ENCODE data around the gene SPAG17.

SPAG17 gene

DNA sequence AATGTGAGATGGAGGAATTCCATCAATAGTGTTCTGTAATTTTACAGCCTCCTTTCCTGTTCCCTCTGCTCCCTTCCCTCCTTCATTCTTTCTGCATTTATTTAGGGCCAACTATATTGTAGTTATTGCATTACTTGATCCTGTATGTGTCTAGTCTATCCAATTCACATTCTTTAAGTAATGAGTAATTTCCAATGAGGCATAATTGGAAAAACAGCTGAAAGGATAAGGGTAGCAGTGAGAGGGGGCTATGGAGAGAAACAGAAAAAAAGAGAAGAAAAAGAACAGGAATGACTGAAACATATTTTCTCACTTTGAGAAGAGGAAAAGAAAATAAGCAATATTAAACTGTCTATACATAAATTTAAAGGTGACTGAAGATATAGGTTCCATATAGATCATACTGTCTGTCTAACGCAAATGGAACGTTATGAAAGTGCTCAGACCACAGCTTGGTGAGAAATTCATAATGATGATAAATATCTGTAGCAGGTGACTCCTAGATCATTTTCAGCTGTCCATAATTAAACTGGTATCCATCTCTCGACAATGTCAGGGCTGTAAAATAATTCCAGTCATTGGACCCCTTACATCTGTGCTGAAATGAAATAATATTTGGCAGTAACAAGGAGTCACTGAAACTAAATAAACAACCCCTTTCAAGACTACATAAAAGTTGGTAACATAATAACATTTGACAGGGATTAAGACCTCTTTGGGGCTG is 61.8 kb downstream of the SPAG17 start:
- WGBS, 2 experiments (ENCODE audit: insufficient coverage in 2 of 2) = 100% methylated on average over 2 of the region's 3 CpGs; no CpG with 5 or more reads in 1 of the 2 experiments
- Histone ChIP-seq H3K9me3 (ENCODE audit: control insufficient read depth, low read length) (no peaks in the 10 kb centered on the region), H3K36me3 (ENCODE audit: control insufficient read depth, insufficient read depth, low read length) (no peaks in the 10 kb centered on the region), H3K4me1 (ENCODE audit: control insufficient read depth, insufficient read depth, low read length, poor library complexity, severe bottlenecking) (no peaks in the 10 kb centered on the region), H3K4me3 (ENCODE audit: extremely low read depth, insufficient read depth, low read length, poor library complexity, severe bottlenecking) (no peak overlapping the region), H3K27ac (ENCODE audit: low read depth, low read length, severe bottlenecking) (no peak overlapping the region)

DNA sequence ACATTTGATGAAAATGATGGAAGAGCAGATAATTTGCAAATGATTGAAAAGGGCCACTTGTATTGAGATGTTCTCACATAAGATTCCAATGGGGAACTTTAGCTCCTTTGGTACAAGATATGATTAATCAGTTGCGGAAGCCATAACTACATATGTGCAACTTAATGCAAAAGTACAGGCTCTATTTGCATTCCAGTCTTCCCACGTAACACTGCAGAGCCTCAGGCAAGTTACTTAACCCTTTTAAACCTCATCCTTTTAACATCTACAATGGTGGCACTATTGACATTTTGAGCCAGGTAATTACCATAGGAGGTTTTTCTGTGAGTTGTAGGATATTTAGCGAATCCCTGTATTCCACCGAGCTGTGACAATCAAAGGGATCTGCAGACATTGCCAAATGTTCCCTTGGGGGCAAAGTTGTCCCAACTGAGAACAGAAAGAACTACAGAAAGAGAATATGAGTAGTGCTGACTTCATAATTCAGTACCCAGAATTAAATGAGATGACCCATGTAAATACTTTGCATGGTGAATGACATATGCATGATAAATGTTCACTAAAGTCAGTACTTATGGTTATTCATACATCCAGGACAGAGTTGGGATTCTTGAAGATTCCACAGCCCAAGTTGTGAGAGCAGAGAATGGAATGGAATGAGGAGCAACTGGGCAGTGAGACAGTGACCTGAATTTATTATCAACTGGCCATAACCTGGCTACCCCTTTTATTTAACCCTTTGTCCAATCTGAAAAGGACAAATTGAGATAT is 62.6 kb downstream of the SPAG17 start:
- no peak overlapping the region for H3K27ac ChIP-seq (ENCODE audit: low read depth, low read length, severe bottlenecking)
- WGBS, 2 experiments (ENCODE audit: insufficient coverage in 2 of 2) = 83 to 93% methylated on average over 3 to 4 of the region's 4 CpGs
- no peaks in the 10 kb centered on the region for H3K36me3 ChIP-seq (ENCODE audit: control insufficient read depth, insufficient read depth, low read length)
- no peaks in the 10 kb centered on the region for H3K9me3 ChIP-seq (ENCODE audit: control insufficient read depth, low read length)
- no peaks in the 10 kb centered on the region for H3K4me1 ChIP-seq (ENCODE audit: control insufficient read depth, insufficient read depth, low read length, poor library complexity, severe bottlenecking)
- no peak overlapping the region for H3K4me3 ChIP-seq (ENCODE audit: extremely low read depth, insufficient read depth, low read length, poor library complexity, severe bottlenecking)

DNA sequence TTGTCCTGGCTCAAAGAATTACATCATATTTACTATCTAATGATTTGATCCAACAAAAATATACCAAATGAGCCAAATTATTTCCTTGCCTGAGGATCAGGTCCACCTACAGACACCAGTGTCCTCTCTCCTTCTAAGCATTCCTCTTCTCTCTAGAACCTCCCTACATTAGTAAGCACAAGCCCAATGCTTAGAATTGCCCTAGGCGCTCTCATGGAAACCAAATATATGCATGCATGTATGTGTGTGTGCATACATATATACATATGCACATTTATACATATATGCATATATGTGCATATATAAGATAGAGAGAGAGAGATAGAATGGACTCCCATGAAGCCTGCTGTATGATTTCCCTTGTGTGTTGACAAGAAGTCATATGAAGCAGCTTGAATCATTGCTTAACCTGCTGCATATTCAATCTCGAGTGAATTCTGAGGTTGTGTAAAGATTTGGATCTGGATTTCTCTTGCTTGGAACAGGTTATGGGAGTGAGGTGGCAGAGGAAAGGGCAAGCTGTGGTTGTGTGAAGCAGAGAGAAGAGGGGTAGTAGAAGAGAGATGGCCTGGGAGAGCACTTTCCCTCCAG is 66.1 kb downstream of the SPAG17 start:
- 100% methylated on average over 1 of the region's 2 CpGs for WGBS, 2 experiments (ENCODE audit: insufficient coverage in 2 of 2)

DNA sequence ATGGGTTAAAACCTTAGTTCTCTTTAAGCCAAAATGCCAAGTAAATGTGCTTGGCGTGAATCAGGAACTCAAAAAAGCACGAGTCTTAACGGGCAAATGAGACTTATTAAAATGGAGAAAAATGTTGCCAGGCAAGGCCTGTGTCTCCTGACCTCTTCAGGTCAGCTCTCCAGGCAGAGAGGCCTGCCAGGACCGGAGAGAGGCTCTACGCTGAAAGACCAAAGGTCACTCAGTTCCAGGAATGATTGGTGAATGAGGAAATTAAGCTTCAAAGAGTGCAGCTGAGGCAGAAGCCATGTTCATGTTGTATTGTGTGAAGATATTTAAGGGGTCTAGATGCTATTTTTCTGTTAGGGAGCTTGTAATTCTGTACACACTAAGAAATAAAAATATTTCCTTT is 66.6 kb downstream of the SPAG17 start:
- H3K9me3 ChIP-seq (ENCODE audit: control insufficient read depth, low read length) = no peaks in the 10 kb centered on the region
- no peak overlapping the region for H3K4me3 ChIP-seq (ENCODE audit: extremely low read depth, insufficient read depth, low read length, poor library complexity, severe bottlenecking)
- no peaks in the 10 kb centered on the region for H3K36me3 ChIP-seq (ENCODE audit: control insufficient read depth, insufficient read depth, low read length)
- 73 to 76% methylated on average over 4 to 5 of the region's 5 CpGs for WGBS, 2 experiments (ENCODE audit: insufficient coverage in 2 of 2)
- H3K4me1 ChIP-seq (ENCODE audit: control insufficient read depth, insufficient read depth, low read length, poor library complexity, severe bottlenecking) = no peaks in the 10 kb centered on the region
- H3K27ac ChIP-seq (ENCODE audit: low read depth, low read length, severe bottlenecking) = no peak overlapping the region

More for the DNA sequence above, 66.1 kb downstream of the SPAG17 start:
- no peak overlapping the region for H3K27ac ChIP-seq (ENCODE audit: low read depth, low read length, severe bottlenecking)
- H3K36me3 ChIP-seq (ENCODE audit: control insufficient read depth, insufficient read depth, low read length) = no peaks in the 10 kb centered on the region
- H3K4me1 ChIP-seq (ENCODE audit: control insufficient read depth, insufficient read depth, low read length, poor library complexity, severe bottlenecking) = no peaks in the 10 kb centered on the region
- no peaks in the 10 kb centered on the region for H3K9me3 ChIP-seq (ENCODE audit: control insufficient read depth, low read length)
- H3K4me3 ChIP-seq (ENCODE audit: extremely low read depth, insufficient read depth, low read length, poor library complexity, severe bottlenecking) = no peak overlapping the region

DNA sequence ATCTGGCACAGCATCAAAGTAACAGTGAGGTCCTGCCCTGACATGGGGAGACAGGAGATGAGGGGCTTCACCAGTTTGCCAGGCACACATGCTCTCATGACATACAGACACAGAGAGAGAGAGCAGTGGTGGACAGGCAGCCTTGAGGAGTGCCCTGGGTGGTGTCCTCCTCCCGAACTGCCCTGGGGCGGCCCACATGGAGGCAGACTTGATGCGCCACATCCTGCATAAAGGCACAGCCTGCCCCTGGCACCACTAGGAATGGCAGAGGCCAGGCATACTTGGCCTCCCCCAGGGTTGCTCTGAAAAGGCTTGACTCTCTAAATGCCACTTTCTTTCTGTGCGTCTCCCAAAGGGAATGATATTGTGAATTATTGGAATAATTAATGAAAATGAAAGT is 67.5 kb downstream of the SPAG17 start:
- Histone ChIP-seq H3K4me1 (ENCODE audit: control insufficient read depth, insufficient read depth, low read length, poor library complexity, severe bottlenecking) (no peaks in the 10 kb centered on the region), H3K9me3 (ENCODE audit: control insufficient read depth, low read length) (no peaks in the 10 kb centered on the region), H3K27ac (ENCODE audit: low read depth, low read length, severe bottlenecking) (no peak overlapping the region), H3K36me3 (ENCODE audit: control insufficient read depth, insufficient read depth, low read length) (no peaks in the 10 kb centered on the region), H3K4me3 (ENCODE audit: extremely low read depth, insufficient read depth, low read length, poor library complexity, severe bottlenecking) (no peak overlapping the region)
- WGBS, 2 experiments (ENCODE audit: insufficient coverage in 2 of 2) = 89 to 90% methylated on average over 3 of the region's 4 CpGs

DNA sequence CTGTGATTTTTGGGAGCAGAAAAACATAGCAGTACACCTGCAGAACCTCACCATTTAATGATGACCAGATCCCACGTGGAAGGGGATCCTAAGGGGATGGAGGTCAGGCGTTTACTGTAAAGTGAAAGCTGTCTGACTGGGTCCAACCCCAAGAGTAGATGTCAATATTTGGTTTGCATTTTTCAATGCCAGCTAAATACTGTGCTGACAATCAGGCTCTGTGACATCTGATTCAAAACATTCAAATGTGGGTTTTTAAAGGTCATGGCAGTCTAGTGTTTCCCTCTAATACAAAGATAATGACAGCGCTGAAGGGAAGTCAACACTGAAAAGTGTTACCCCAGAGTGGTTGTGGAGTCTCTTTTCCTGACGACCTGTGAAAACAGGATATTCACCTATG is 68.1 kb downstream of the SPAG17 start:
- H3K27ac ChIP-seq (ENCODE audit: low read depth, low read length, severe bottlenecking) = no peak overlapping the region
- 83 to 93% methylated on average over 2 to 3 of the region's 4 CpGs for WGBS, 2 experiments (ENCODE audit: insufficient coverage in 2 of 2)

DNA sequence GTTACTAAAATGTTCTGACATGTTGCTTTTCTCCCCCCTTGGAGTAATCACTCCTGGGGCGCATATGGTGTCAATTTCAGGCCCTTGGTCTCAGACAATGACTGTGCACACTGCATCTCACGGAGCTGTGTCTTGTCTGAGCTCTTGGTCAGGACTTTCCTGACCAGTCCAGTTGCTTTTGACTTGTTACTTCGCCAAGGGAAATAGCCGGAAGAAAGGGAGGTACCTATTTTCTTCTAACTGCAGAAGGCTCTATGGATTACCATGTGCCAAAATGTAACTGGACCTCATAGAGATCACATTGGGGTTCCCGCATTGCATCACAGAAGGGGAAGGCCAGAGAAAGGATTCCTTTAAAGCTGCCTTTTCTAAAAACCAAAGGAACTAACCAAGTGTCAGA is 68.6 kb downstream of the SPAG17 start:
- 93% methylated on average over 3 of the region's 5 CpGs for WGBS, 2 experiments (ENCODE audit: insufficient coverage in 2 of 2)

More for the DNA sequence above, 68.1 kb downstream of the SPAG17 start:
- Histone ChIP-seq H3K4me1 (ENCODE audit: control insufficient read depth, insufficient read depth, low read length, poor library complexity, severe bottlenecking) (no peaks in the 10 kb centered on the region), H3K4me3 (ENCODE audit: extremely low read depth, insufficient read depth, low read length, poor library complexity, severe bottlenecking) (no peak overlapping the region), H3K9me3 (ENCODE audit: control insufficient read depth, low read length) (no peaks in the 10 kb centered on the region), H3K36me3 (ENCODE audit: control insufficient read depth, insufficient read depth, low read length) (no peaks in the 10 kb centered on the region)

DNA sequence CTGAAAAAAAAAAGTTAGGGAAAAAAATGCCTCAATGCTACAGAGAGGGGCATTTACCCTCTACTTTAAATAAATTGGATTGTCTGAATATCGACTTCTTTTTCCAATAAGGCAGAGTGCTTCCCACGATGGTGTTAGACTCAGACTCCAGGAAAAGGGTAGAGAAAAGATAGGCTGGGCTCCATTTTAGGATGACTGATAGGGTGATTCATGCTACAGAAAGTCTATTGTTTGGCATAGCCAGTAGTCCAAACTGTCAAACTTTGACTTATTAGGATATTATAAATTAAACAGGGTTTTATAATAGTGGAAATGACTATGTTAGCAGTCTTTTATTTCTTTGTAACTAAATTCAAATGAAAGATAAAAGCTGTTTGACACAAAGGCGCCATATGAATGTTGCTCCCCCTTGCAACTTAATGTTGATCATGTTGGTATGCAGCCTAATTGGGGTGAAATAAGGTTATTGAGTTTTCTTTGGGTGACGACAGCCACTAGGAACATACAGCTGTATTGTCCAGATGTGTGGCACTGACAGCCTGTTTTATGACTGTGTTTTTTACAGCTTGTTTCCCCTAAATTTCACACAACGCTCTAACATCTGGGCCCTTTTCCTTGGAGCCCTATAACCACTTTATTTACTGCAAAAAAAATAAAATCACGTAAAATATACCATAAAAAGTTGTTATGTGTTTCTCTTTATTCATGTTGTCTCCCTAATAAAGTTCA is 69.3 kb downstream of the SPAG17 start:
- Histone ChIP-seq H3K36me3 (ENCODE audit: control insufficient read depth, insufficient read depth, low read length) (no peaks in the 10 kb centered on the region), H3K9me3 (ENCODE audit: control insufficient read depth, low read length) (no peaks in the 10 kb centered on the region), H3K4me3 (ENCODE audit: extremely low read depth, insufficient read depth, low read length, poor library complexity, severe bottlenecking) (no peak overlapping the region), H3K27ac (ENCODE audit: low read depth, low read length, severe bottlenecking) (no peak overlapping the region), H3K4me1 (ENCODE audit: control insufficient read depth, insufficient read depth, low read length, poor library complexity, severe bottlenecking) (no peaks in the 10 kb centered on the region)
- 82 to 91% methylated on average over 3 to 4 of the region's 6 CpGs for WGBS, 2 experiments (ENCODE audit: insufficient coverage in 2 of 2)

More for the DNA sequence above, 68.6 kb downstream of the SPAG17 start:
- Histone ChIP-seq H3K4me1 (ENCODE audit: control insufficient read depth, insufficient read depth, low read length, poor library complexity, severe bottlenecking) (no peaks in the 10 kb centered on the region), H3K27ac (ENCODE audit: low read depth, low read length, severe bottlenecking) (no peak overlapping the region), H3K36me3 (ENCODE audit: control insufficient read depth, insufficient read depth, low read length) (no peaks in the 10 kb centered on the region), H3K9me3 (ENCODE audit: control insufficient read depth, low read length) (no peaks in the 10 kb centered on the region), H3K4me3 (ENCODE audit: extremely low read depth, insufficient read depth, low read length, poor library complexity, severe bottlenecking) (no peak overlapping the region)

DNA sequence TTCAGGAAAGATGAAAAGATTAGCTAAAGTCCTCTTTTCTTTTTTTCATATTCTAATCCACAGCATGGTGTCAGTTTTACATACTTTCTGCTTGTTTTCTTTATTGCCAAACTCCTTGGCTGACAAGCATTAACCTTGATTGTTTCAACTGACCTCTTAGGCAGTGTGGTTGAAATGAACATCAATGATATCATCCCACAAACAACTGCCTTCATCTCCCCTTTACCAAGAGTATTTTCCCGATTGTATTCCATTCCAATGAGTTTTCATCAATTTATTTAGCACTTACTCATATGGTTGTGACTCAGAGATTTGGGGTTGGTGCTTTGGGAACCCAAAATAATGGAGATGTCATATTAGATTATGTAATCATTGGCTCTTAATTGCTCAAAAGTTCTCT is 71.8 kb downstream of the SPAG17 start:
- H3K4me3 ChIP-seq (ENCODE audit: extremely low read depth, insufficient read depth, low read length, poor library complexity, severe bottlenecking) = no peak overlapping the region
- no peaks in the 10 kb centered on the region for H3K36me3 ChIP-seq (ENCODE audit: control insufficient read depth, insufficient read depth, low read length)
- no peak overlapping the region for H3K27ac ChIP-seq (ENCODE audit: low read depth, low read length, severe bottlenecking)
- no peaks in the 10 kb centered on the region for H3K4me1 ChIP-seq (ENCODE audit: control insufficient read depth, insufficient read depth, low read length, poor library complexity, severe bottlenecking)
- no peaks in the 10 kb centered on the region for H3K9me3 ChIP-seq (ENCODE audit: control insufficient read depth, low read length)
- WGBS, 2 experiments (ENCODE audit: insufficient coverage in 2 of 2) = no CpG with 5 or more reads among the region's 1 CpG

DNA sequence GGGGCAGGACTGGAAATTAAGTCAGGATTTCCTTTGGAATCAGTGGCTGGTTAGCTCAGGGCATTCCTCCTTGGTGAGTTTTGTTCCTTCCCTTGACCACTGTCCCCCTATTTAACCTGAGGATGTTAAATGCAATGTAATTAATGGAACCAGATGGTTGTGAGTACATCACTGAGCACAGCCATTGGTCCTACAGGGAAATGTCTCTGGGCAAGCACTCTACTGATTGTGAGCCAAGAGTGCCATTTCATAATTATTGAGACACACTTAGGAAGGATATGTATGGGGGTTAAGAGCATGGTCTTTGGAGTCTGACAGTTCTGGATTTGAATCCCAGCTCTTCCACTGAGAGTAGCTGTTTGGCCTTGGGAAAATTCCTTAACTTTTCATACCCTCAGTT is 74.4 kb downstream of the SPAG17 start:
- Histone ChIP-seq H3K4me3 (ENCODE audit: extremely low read depth, insufficient read depth, low read length, poor library complexity, severe bottlenecking) (no peak overlapping the region), H3K27ac (ENCODE audit: low read depth, low read length, severe bottlenecking) (no peak overlapping the region), H3K36me3 (ENCODE audit: control insufficient read depth, insufficient read depth, low read length) (no peaks in the 10 kb centered on the region), H3K4me1 (ENCODE audit: control insufficient read depth, insufficient read depth, low read length, poor library complexity, severe bottlenecking) (no peaks in the 10 kb centered on the region), H3K9me3 (ENCODE audit: control insufficient read depth, low read length) (no peaks in the 10 kb centered on the region)

Data from mesodermal cell (in vitro differentiated cells).